Measurements from ENCODE around the gene ITGB8.
"Not testable (repeated sequence)": the region's sequence is repeated elsewhere in the genome, so short reads cannot be mapped to it uniquely, and the experiment has no call there.

The ITGB8 gene

GRCh38 chr7:20330239-20330927 lies at the start of gene ITGB8:
Gene ITGB8 (plus strand): TSS chr7:20330900. CDS start chr7:20331807, 907 bp downstream.
- FAIRE-seq, result no peak

- FAIRE-seq, result no peak
Measured at GRCh38 chr7:20282959-20283358, 47.7 kb upstream of the ITGB8 start.

GRCh38 chr7:20283385-20283784 lies 47.3 kb upstream of the ITGB8 start:
- FAIRE-seq, result no peak

GRCh38 chr7:20284003-20284770 lies 46.5 kb upstream of the ITGB8 start:
- FAIRE-seq, result no peak

GRCh38 chr7:20284771-20285143 lies 45.9 kb upstream of the ITGB8 start:
- FAIRE-seq, result no peak

- FAIRE-seq, result no peak
Measured at GRCh38 chr7:20287317-20287716, 43.4 kb upstream of the ITGB8 start.

- no peak for FAIRE-seq
Measured at GRCh38 chr7:20288036-20288435, 42.7 kb upstream of the ITGB8 start.

- no peak for FAIRE-seq
Measured at GRCh38 chr7:20290505-20291111, 40.1 kb upstream of the ITGB8 start.

- no peak for FAIRE-seq
Measured at GRCh38 chr7:20293336-20293735, 37.4 kb upstream of the ITGB8 start.

- FAIRE-seq, result no peak
Measured at GRCh38 chr7:20296444-20296843, 34.3 kb upstream of the ITGB8 start.

- FAIRE-seq, result no peak
Measured at GRCh38 chr7:20296901-20297300, 33.8 kb upstream of the ITGB8 start.

GRCh38 chr7:20298486-20298901 lies 32.2 kb upstream of the ITGB8 start:
- FAIRE-seq, result no peak

GRCh38 chr7:20299145-20299544 lies 31.6 kb upstream of the ITGB8 start:
- FAIRE-seq, result no peak

GRCh38 chr7:20299647-20300312 lies 30.9 kb upstream of the ITGB8 start:
- no peak for FAIRE-seq

- no peak for FAIRE-seq
Measured at GRCh38 chr7:20301311-20301939, 29.3 kb upstream of the ITGB8 start.

- not testable (repeated sequence) for FAIRE-seq
Measured at GRCh38 chr7:20302300-20302699, 28.4 kb upstream of the ITGB8 start.

GRCh38 chr7:20302891-20303290 lies 27.8 kb upstream of the ITGB8 start:
- FAIRE-seq, result no peak

- no peak for FAIRE-seq
Measured at GRCh38 chr7:20304366-20304765, 26.3 kb upstream of the ITGB8 start.

- FAIRE-seq, result no peak
Measured at GRCh38 chr7:20305726-20306125, 25.0 kb upstream of the ITGB8 start.

GRCh38 chr7:20306180-20306946 lies 24.3 kb upstream of the ITGB8 start:
- no peak for FAIRE-seq

GRCh38 chr7:20307119-20307518 lies 23.6 kb upstream of the ITGB8 start:
- no peak for FAIRE-seq

- FAIRE-seq, result no peak
Measured at GRCh38 chr7:20307901-20308300, 22.8 kb upstream of the ITGB8 start.

Measured in A204.1 (cell line).